SK-N-SH treated with all-trans-retinoic acid at 6 μM for 48 hours (cell line): ENCODE results near the gene VGLL2.

ENCODE experiments used
- ATAC-seq: fragments of 200-7000 bp; cut with Tn5 transposase; 3 replicates; pipeline ENCODE4 v1.9.1; 2020; ENCODE audit warnings: mild to moderate bottlenecking, moderate library complexity
- ARNTL ChIP-seq: fragments of 450-650 bp; formaldehyde crosslinking; IDR thresholded peaks from 2 replicates; pipeline ENCODE4 v1.5.0; 2020; ENCODE audit warnings: low read depth, mild to moderate bottlenecking, moderate library complexity, borderline replicate concordance
- BACH2 ChIP-seq: fragments of 250-450 bp; sonication (Bioruptor Pico); IDR thresholded peaks from 2 replicates; pipeline ENCODE4 v1.9.0; 2021; ENCODE audit warnings: mild to moderate bottlenecking, borderline replicate concordance
- CSDC2 ChIP-seq: fragments of 250-450 bp; sonication (Bioruptor Pico); IDR thresholded peaks from 2 replicates; pipeline ENCODE4 v1.5.0; 2020; ENCODE audit warnings: mild to moderate bottlenecking, moderate library complexity
- CSRNP3 ChIP-seq: fragments of 250-450 bp; sonication (Bioruptor Pico); IDR thresholded peaks from 2 replicates; pipeline ENCODE4 v1.5.1; 2021; ENCODE audit warnings: mild to moderate bottlenecking, moderate library complexity
- ESRRG ChIP-seq: fragments of 250-450 bp; sonication (Bioruptor Pico); IDR thresholded peaks from 2 replicates; pipeline ENCODE4 v1.6.1; 2021; ENCODE audit warnings: mild to moderate bottlenecking
- GLIS3 ChIP-seq: fragments of 250-450 bp; sonication (Bioruptor Pico); IDR thresholded peaks from 2 replicates; pipeline ENCODE4 v1.5.0; 2020; ENCODE audit warnings: mild to moderate bottlenecking, moderate library complexity
- ISL1 ChIP-seq: fragments of 250-450 bp; sonication (Bioruptor Pico); IDR thresholded peaks from 2 replicates; pipeline ENCODE4 v2.1.2; 2022; ENCODE audit warnings: mild to moderate bottlenecking, moderate library complexity
- OSR1 ChIP-seq: fragments of 250-450 bp; sonication (Bioruptor Pico); IDR thresholded peaks from 2 replicates; pipeline ENCODE4 v1.8.0; 2022; ENCODE audit warnings: moderate library complexity, mild to moderate bottlenecking, inconsistent platforms
- POU6F1 ChIP-seq: fragments of 250-450 bp; sonication (Bioruptor Pico); IDR thresholded peaks from 2 replicates; pipeline ENCODE4 v1.8.0; 2021; ENCODE audit warnings: low read depth, mild to moderate bottlenecking, moderate library complexity, borderline replicate concordance
- PPARA ChIP-seq: fragments of 250-450 bp; sonication (Bioruptor Pico); IDR thresholded peaks from 2 replicates; pipeline ENCODE4 v1.5.0; 2020; ENCODE audit warnings: mild to moderate bottlenecking, borderline replicate concordance
- SNAI2 ChIP-seq: fragments of 250-450 bp; sonication (Bioruptor Pico); IDR thresholded peaks from 2 replicates; pipeline ENCODE4 v1.5.0; 2020; ENCODE audit warnings: mild to moderate bottlenecking, moderate library complexity
- TOX ChIP-seq: fragments of 250-450 bp; sonication (Bioruptor Pico); IDR thresholded peaks from 2 replicates; pipeline ENCODE4 v1.8.0; 2021; ENCODE audit warnings: mild to moderate bottlenecking, moderate library complexity, borderline replicate concordance
- ZC3H10 ChIP-seq: fragments of 250-450 bp; sonication (Bioruptor Pico); IDR thresholded peaks from 2 replicates; pipeline ENCODE4 v1.5.1; 2021; ENCODE audit warnings: mild to moderate bottlenecking, moderate library complexity
- ZFP30 ChIP-seq: fragments of 450-650 bp; formaldehyde crosslinking; IDR thresholded peaks from 2 replicates; pipeline ENCODE4 v1.5.0; 2022; ENCODE audit warnings: mild to moderate bottlenecking, moderate library complexity
- ZNF565 ChIP-seq: fragments of 450-650 bp; formaldehyde crosslinking; conservative IDR thresholded peaks from 2 replicates; pipeline ENCODE4 v1.5.0; 2020; ENCODE audit warnings: low read depth, mild to moderate bottlenecking, moderate library complexity
- ZNF70 ChIP-seq: fragments of 450-650 bp; formaldehyde crosslinking; IDR thresholded peaks from 2 replicates; pipeline ENCODE4 v1.5.0; 2020; ENCODE audit warnings: mild to moderate bottlenecking, moderate library complexity
- ZNF8 ChIP-seq: fragments of 450-650 bp; formaldehyde crosslinking; IDR thresholded peaks from 2 replicates; pipeline ENCODE4 v1.5.0; 2020; ENCODE audit warnings: mild to moderate bottlenecking, moderate library complexity
- TF ChIP-seq, protein P1 (sequence below): fragments of 250-450 bp; sonication (Bioruptor Pico); IDR thresholded peaks from 2 replicates; pipeline ENCODE4 v1.8.0; 2020; ENCODE audit warnings: mild to moderate bottlenecking, moderate library complexity, borderline replicate concordance
- TF ChIP-seq, protein P2 (sequence below): fragments of 250-450 bp; sonication (Bioruptor Pico); IDR thresholded peaks from 2 replicates; pipeline ENCODE4 v1.5.0; 2020; ENCODE audit warnings: mild to moderate bottlenecking, moderate library complexity
- TF ChIP-seq, protein P3 (sequence below): fragments of 250-450 bp; sonication (Bioruptor Pico); IDR thresholded peaks from 2 replicates; pipeline ENCODE4 v1.5.1; 2020; ENCODE audit warnings: low read depth, mild to moderate bottlenecking, moderate library complexity

The VGLL2 gene

DNA sequence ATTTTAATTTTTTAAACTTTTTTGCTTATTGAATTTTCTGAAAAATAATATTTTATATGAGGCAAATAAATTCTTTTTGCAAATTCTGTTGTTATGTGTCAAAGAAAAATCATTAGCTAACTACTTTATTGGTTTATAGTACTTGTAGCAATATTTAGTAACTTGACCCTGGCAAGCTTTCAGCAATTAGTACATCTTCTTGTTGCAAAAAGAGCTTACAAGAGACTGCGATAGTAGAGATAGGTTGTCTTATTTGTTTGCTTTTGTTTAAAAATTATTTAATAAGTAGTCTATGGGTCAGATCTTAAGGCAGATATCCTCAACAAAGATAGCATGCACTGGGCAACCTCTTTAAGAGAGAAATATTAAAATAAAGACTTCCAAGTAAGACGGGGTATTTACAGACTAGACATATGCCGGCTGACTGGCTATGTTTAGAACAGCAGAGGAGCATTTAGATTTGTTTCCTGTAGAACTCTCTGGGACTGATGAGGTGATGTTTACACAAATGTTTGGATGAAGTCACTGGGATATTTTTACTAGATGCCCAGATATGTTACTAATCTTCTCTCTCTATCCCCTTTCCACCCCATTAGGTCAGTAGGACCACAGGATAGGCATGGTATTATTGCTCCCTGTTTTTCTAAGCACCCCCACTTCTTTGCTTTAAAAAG lies 25.0 kb downstream of the VGLL2 start (continued):
- TF ChIP-seq ARNTL (CRISPR knock-in tag) (no peak), TOX (no peak), ZC3H10 (CRISPR knock-in tag) (no peak), OSR1 (no peak), CSDC2 (CRISPR knock-in tag) (no peak), BACH2 (CRISPR knock-in tag) (no peak), ISL1 (no peak), SNAI2 (no peak), ZFP30 (CRISPR knock-in tag) (no peak)
- TF ChIP-seq, protein P1, sequence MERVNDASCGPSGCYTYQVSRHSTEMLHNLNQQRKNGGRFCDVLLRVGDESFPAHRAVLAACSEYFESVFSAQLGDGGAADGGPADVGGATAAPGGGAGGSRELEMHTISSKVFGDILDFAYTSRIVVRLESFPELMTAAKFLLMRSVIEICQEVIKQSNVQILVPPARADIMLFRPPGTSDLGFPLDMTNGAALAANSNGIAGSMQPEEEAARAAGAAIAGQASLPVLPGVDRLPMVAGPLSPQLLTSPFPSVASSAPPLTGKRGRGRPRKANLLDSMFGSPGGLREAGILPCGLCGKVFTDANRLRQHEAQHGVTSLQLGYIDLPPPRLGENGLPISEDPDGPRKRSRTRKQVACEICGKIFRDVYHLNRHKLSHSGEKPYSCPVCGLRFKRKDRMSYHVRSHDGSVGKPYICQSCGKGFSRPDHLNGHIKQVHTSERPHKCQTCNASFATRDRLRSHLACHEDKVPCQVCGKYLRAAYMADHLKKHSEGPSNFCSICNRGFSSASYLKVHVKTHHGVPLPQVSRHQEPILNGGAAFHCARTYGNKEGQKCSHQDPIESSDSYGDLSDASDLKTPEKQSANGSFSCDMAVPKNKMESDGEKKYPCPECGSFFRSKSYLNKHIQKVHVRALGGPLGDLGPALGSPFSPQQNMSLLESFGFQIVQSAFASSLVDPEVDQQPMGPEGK = no peak

GRCh38 chr6:117298941-117299340 lies 33.6 kb downstream of the VGLL2 start:
- TF ChIP-seq ESRRG (CRISPR knock-in tag) (no peak), ARNTL (CRISPR knock-in tag) (no peak), BACH2 (CRISPR knock-in tag) (no peak), ZNF70 (CRISPR knock-in tag) (no peak), SNAI2 (no peak)
- TF ChIP-seq, protein P2, sequence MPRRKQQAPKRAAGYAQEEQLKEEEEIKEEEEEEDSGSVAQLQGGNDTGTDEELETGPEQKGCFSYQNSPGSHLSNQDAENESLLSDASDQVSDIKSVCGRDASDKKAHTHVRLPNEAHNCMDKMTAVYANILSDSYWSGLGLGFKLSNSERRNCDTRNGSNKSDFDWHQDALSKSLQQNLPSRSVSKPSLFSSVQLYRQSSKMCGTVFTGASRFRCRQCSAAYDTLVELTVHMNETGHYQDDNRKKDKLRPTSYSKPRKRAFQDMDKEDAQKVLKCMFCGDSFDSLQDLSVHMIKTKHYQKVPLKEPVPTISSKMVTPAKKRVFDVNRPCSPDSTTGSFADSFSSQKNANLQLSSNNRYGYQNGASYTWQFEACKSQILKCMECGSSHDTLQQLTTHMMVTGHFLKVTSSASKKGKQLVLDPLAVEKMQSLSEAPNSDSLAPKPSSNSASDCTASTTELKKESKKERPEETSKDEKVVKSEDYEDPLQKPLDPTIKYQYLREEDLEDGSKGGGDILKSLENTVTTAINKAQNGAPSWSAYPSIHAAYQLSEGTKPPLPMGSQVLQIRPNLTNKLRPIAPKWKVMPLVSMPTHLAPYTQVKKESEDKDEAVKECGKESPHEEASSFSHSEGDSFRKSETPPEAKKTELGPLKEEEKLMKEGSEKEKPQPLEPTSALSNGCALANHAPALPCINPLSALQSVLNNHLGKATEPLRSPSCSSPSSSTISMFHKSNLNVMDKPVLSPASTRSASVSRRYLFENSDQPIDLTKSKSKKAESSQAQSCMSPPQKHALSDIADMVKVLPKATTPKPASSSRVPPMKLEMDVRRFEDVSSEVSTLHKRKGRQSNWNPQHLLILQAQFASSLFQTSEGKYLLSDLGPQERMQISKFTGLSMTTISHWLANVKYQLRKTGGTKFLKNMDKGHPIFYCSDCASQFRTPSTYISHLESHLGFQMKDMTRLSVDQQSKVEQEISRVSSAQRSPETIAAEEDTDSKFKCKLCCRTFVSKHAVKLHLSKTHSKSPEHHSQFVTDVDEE (CRISPR knock-in tag) = no peak
- ATAC-seq = no peak

- no peak for ATAC-seq
- TF ChIP-seq, protein P1 = no peak
- TF ChIP-seq, protein P3, sequence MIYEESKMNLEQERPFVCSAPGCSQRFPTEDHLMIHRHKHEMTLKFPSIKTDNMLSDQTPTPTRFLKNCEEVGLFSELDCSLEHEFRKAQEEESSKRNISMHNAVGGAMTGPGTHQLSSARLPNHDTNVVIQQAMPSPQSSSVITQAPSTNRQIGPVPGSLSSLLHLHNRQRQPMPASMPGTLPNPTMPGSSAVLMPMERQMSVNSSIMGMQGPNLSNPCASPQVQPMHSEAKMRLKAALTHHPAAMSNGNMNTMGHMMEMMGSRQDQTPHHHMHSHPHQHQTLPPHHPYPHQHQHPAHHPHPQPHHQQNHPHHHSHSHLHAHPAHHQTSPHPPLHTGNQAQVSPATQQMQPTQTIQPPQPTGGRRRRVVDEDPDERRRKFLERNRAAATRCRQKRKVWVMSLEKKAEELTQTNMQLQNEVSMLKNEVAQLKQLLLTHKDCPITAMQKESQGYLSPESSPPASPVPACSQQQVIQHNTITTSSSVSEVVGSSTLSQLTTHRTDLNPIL (CRISPR knock-in tag) = no peak
- TF ChIP-seq CSRNP3 (no peak), ZNF70 (CRISPR knock-in tag) (no peak), TOX (no peak)
Observed at GRCh38 chr6:117303323-117303722, 38.0 kb downstream of the VGLL2 start.

- no peak for ATAC-seq
- TF ChIP-seq ISL1 = no peak
- no peak for TF ChIP-seq ESRRG (CRISPR knock-in tag)
- no peak for TF ChIP-seq ZNF8
- TF ChIP-seq ARNTL (CRISPR knock-in tag) = no peak
- TF ChIP-seq PPARA (CRISPR knock-in tag) = no peak
- TF ChIP-seq POU6F1 (CRISPR knock-in tag) = no peak
- no peak for TF ChIP-seq GLIS3 (CRISPR knock-in tag)
- no peak for TF ChIP-seq ZNF565 (CRISPR knock-in tag)
- TF ChIP-seq BACH2 (CRISPR knock-in tag) = no peak
- TF ChIP-seq SNAI2 = no peak
- TF ChIP-seq, protein P2 (CRISPR knock-in tag) = no peak
Observed at GRCh38 chr6:117304446-117304845, 39.1 kb downstream of the VGLL2 start.
